NCI-H2196 (cell line): ENCODE data around the gene CAPN3.

ENCODE experiments used
- DNase-seq: peaks from one replicate; lab custom pipeline; 2025; ENCODE audit not compliant: unreplicated experiment; lab: John Stamatoyannopoulos, UW

The CAPN3 gene

GRCh38 chr15:42449770-42450424 lies 90.6 kb downstream of the CAPN3 start:
- DNase-seq, result no peak

GRCh38 chr15:42450425-42450790 lies 91.1 kb downstream of the CAPN3 start:
- DNase-seq, result no peak

- DNase-seq, result no peak
Observed at GRCh38 chr15:42453826-42454225, 94.5 kb downstream of the CAPN3 start.

DNA sequence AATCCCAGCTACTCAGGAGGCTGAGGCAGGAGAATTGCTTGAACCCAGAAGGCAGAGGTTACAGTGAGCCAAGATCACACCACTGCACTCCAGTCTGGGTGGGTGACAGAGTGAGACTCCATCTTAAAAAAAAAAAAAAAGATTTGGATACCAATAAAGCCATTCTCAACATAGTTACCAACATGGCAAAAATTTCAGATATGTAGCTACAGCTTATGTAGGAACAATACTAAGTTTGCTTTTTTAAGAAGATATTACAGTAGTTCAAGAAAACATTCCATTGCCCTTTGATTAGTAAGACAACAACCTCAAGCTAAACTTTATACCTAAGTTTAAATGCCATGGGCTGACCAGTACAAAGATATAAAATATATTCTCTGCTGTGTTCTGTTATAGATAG lies 97.2 kb downstream of the CAPN3 start:
- no peak for DNase-seq

- DNase-seq, result no peak
Observed at GRCh38 chr15:42456971-42457370, 97.7 kb downstream of the CAPN3 start.

DNA sequence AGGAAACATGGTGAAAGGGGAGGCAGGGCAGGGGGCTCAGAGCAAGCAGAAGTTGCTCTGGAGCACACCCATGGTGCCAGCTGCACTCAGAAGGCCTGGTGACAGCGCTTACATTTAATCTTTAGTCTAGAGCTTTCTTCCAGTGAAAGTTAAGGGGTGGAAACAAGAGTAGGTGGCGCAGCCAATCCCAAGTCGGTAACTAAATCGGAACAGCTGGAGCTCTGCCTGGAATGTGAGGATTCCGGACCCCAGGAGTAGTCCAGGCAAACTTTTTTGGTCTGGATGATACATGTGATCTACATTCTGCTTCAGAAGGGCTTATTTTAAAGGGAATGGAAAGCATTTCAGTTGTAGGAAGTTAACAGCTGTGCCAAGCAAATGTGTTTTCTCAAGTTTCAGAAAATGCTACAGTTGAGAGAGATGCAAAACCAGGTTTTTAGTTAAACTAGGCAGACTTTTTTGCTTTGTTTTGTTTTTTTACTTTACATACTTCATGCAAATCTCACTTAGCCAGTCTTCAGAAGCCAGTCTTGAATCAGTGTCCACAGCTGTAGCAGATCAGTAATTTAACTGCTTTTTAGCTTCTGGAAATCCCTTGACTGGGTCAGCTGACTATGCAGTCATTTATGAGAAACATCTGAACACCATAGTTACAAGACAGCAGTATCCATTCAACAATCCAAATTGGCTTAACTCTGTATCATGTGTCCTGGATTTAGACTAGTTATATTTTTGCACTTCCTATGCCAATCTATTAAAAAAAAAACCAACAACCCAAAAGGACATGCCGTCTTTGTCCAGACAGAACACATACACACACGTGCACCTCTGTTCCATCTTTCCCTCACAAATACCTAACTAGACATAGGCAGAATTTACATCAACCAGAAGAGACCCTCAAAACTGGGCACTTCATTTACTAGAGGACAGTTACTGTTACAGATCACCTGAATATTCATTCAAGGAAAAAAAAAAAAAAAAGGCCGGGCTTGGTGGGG lies 98.4 kb downstream of the CAPN3 start:
- no peak for DNase-seq

DNA sequence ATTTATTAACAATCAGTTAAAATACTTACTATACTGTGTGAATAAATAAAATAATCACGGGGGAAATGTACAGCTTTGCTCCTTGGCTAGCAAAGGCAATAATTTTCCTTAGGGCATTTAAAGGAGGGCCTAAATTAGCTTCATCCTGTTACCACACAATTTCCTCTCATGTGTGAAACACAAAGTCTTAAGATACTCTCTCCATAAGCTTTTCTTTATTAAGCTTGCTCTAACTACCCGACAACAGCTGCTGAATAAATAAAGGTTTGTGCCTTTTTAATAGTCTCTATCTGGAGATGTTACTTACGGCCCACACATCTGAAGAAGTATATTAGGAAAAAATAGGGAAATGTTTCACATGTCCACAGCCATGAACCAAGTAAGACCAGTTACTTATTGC lies 102.0 kb downstream of the CAPN3 start:
- no peak for DNase-seq
